Measurements from ENCODE around the gene B4GALT2. TPM values are rescaled to one million over a fixed set of nuclear protein-coding genes. Genes with fewer than 3 reads are reported as not detected.

Gene B4GALT2
- total RNA-seq, 1 experiment from 2014 or later = 76.8 TPM

DNA sequence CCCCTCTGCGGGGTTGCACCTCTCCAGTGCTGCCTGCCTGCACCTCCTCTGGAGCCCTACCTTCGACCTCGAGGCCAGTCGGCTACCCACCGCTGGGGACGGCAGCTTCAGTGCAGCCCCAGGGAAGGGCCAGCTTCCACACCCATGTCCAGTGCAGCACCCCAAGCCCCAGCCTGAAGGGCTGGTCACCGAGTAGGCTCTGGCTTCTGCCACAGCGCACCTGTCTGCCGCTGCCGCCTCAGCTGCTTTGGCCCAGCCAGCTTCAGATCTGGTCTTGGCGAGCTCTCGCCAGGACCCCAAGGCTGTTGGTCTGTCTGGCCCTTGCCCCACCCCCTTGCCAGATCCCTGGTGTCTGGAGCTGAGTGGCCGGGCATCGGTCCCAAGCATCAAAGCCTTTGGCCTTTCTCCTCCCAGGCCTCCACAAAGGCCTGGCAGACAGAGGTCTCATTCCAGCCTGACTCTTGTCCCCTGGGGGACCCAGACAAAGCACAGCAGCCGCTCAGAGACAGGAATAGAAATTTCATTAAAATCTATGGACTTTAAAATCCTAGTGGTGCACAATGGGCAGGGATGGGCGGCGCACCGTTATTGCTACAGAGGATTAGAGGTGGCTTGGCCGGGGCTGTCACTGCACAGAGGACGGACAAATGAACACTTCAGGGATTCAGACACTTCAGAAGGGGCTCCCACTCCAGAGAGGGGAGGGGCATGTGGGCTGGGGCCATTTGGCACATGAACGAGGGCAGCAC is 17.1 kb downstream of the B4GALT2 start (continued):
- TF ChIP-seq, protein P1, sequence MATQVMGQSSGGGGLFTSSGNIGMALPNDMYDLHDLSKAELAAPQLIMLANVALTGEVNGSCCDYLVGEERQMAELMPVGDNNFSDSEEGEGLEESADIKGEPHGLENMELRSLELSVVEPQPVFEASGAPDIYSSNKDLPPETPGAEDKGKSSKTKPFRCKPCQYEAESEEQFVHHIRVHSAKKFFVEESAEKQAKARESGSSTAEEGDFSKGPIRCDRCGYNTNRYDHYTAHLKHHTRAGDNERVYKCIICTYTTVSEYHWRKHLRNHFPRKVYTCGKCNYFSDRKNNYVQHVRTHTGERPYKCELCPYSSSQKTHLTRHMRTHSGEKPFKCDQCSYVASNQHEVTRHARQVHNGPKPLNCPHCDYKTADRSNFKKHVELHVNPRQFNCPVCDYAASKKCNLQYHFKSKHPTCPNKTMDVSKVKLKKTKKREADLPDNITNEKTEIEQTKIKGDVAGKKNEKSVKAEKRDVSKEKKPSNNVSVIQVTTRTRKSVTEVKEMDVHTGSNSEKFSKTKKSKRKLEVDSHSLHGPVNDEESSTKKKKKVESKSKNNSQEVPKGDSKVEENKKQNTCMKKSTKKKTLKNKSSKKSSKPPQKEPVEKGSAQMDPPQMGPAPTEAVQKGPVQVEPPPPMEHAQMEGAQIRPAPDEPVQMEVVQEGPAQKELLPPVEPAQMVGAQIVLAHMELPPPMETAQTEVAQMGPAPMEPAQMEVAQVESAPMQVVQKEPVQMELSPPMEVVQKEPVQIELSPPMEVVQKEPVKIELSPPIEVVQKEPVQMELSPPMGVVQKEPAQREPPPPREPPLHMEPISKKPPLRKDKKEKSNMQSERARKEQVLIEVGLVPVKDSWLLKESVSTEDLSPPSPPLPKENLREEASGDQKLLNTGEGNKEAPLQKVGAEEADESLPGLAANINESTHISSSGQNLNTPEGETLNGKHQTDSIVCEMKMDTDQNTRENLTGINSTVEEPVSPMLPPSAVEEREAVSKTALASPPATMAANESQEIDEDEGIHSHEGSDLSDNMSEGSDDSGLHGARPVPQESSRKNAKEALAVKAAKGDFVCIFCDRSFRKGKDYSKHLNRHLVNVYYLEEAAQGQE (IDR thresholded peaks at IDR 0.05; ENCODE audit: low read depth) = no peak
- TF ChIP-seq EZH2phosphoT487 (IDR thresholded peaks at IDR 0.05; ENCODE audit: borderline replicate concordance) (no peak), EGR1 (IDR thresholded peaks at IDR 0.05; ENCODE audit: low read depth) (no peak), RAD21 (IDR thresholded peaks at IDR 0.05; ENCODE audit: low read depth) (no peak), CEBPB (IDR thresholded peaks at IDR 0.05; ENCODE audit: low read depth) (no peak)

DNA sequence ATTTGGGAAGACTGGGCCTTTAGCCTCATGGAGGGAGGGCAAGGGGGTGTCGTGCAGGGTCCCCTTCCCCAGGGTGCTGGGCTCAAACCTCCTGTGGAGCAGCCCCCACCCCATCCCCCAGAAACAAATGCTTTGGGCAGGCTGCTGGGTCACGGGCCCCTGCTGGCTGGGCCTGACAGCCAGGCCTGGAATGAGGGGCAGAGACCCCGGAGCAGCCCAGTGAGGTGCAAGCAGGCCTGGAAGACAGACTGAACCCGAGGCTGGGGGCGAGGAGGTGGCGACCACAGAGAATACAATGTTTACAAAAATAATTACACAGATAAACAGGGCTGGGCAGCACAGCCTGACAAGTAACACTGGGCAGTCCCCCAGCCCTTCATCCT is 17.7 kb downstream of the B4GALT2 start:
- no peak overlapping the region for H3K27ac ChIP-seq (ENCODE audit: low read depth, low read length)
- H3K9me2 ChIP-seq (ENCODE audit: insufficient read depth) = no peaks in the 10 kb centered on the region
- intact Hi-C loops (cut with micrococcal nuclease) = no loop called here
- DNase-seq (ENCODE audit: low read depth, low spot score) (no peak), ATAC-seq (no peak)
- ChIA-PET POLR2A (no interaction called here), CTCF (no interaction called here), RAD21 (ENCODE audit: low non-redundant PET in 1 of 2, low total read pairs in 2 of 2, uncharacterized antibody in 2 of 2, unreplicated experiment in 2 of 2) (no interaction called here)
- no peak overlapping the region for H3K4me2 ChIP-seq (ENCODE audit: low read length)
- no peaks in the 10 kb centered on the region for H3K9me3 ChIP-seq (ENCODE audit: control insufficient read depth in 1 of 2, insufficient read depth in 1 of 2, low read depth in 1 of 2, low read length in 2 of 2)
- no peaks in the 10 kb centered on the region for H3K27me3 ChIP-seq (ENCODE audit: insufficient read depth, low read length)
- no peak overlapping the region for H2AFZ ChIP-seq (ENCODE audit: low read depth, low read length, poor library complexity, severe bottlenecking)
- no TSS peak for BruUV-seq (replicated peaks)
- TF ChIP-seq, protein P2, sequence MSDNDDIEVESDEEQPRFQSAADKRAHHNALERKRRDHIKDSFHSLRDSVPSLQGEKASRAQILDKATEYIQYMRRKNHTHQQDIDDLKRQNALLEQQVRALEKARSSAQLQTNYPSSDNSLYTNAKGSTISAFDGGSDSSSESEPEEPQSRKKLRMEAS (IDR thresholded peaks at IDR 0.05) = no peak
- TF ChIP-seq CEBPB (IDR thresholded peaks at IDR 0.05; ENCODE audit: low read depth) (no peak), ZFX (IDR thresholded peaks at IDR 0.05) (no peak), ZNF274 (IDR thresholded peaks at IDR 0.05; ENCODE audit: low read depth, low read length) (no peak), SRF (IDR thresholded peaks at IDR 0.05; ENCODE audit: low read depth) (no peak)
- TF ChIP-seq, protein P3, sequence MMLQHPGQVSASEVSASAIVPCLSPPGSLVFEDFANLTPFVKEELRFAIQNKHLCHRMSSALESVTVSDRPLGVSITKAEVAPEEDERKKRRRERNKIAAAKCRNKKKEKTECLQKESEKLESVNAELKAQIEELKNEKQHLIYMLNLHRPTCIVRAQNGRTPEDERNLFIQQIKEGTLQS (IDR thresholded peaks at IDR 0.05) = no peak
- no peaks in the 10 kb centered on the region for H4K20me1 ChIP-seq (ENCODE audit: insufficient read depth)
- H3K4me1 ChIP-seq (ENCODE audit: control insufficient read depth in 1 of 2, insufficient read depth in 2 of 2, low read length in 2 of 2) = peaks cover 5 to 24% of the 10 kb centered on the region in 2 experiments; a peak in 3 of 4 replicates
- no peaks in the 10 kb centered on the region for H3K36me3 ChIP-seq (ENCODE audit: control insufficient read depth in 1 of 2, insufficient read depth in 2 of 2, low read length in 2 of 2)
- H3K79me2 ChIP-seq (ENCODE audit: insufficient read depth, low read length) = no peaks in the 10 kb centered on the region
- no peak overlapping the region for H3K9ac ChIP-seq (ENCODE audit: low read length)
- no peak overlapping the region for H3K4me3 ChIP-seq (replicated peaks in 1 of 2; ENCODE audit: low read depth in 1 of 2, low read length in 2 of 2)

Measured in HCT116 (cell line).